Osteoblast (primary cell): ENCODE data around the gene CORO2B. TPM values are rescaled to one million over a fixed set of nuclear protein-coding genes. Genes with fewer than 3 reads are reported as not detected.

ENCODE experiments used
- DNase-seq: peaks from one replicate; pipeline ENCODE4 v3.0.0; 2011; ENCODE audit warnings: low spot score, mixed read lengths; ENCODE audit not compliant: insufficient read length; ENCODE audit errors: missing footprints
- H2AFZ ChIP-seq: 2 replicates; pipeline ENCODE4 v1.6.0; 2011; ENCODE audit warnings: mild to moderate bottlenecking, low read length
- H3K27ac ChIP-seq: 2 replicates; pipeline ENCODE4 v1.5.1; 2011; ENCODE audit warnings: mild to moderate bottlenecking, low read depth, low read length, moderate library complexity
- H3K27me3 ChIP-seq: 2 replicates; pipeline ENCODE4 v1.6.0; 2012; ENCODE audit warnings: mild to moderate bottlenecking, control low read depth, inconsistent platforms, low read length, moderate library complexity; ENCODE audit not compliant: insufficient read depth
- H3K36me3 ChIP-seq: 2 replicates; pipeline ENCODE4 v1.5.1; 2011; ENCODE audit warnings: mild to moderate bottlenecking, low read length, control low read depth, moderate library complexity; ENCODE audit not compliant: insufficient read depth
- H3K4me1 ChIP-seq: 2 replicates; pipeline ENCODE4 v1.5.1; 2011; ENCODE audit warnings: mild to moderate bottlenecking, low read length, control low read depth, moderate library complexity; ENCODE audit not compliant: insufficient read depth
- H3K4me2 ChIP-seq: 2 replicates; pipeline ENCODE4 v1.6.0; 2011; ENCODE audit warnings: mild to moderate bottlenecking, low read length; ENCODE audit not compliant: insufficient read depth
- H3K4me3 ChIP-seq: fragments of 200-600 bp; sonication (generic); 3 replicates; pipeline ENCODE4 v1.5.1; 2012; ENCODE audit warnings: mild to moderate bottlenecking, low read length, inconsistent platforms; ENCODE audit not compliant: insufficient read depth
- H3K79me2 ChIP-seq: 2 replicates; pipeline ENCODE4 v1.6.0; 2012; ENCODE audit warnings: mild to moderate bottlenecking, low read length, control low read depth, inconsistent platforms; ENCODE audit not compliant: insufficient read depth
- H3K9me3 ChIP-seq: 2 replicates; pipeline ENCODE4 v1.5.1; 2011; ENCODE audit warnings: low read depth, low read length, control low read depth
- H4K20me1 ChIP-seq: 2 replicates; pipeline ENCODE4 v1.6.0; 2012; ENCODE audit warnings: mild to moderate bottlenecking, low read length, control low read depth; ENCODE audit not compliant: insufficient read depth
- CTCF ChIP-seq: IDR thresholded peaks from 2 replicates; pipeline ENCODE4 v1.5.1; 2011; ENCODE audit warnings: mild to moderate bottlenecking, low read depth, low read length, moderate library complexity; ENCODE audit errors: extremely low read depth
- total RNA-seq: library from RNA; depleted of rRNA; stranded (reverse); fragments of >200 nt; gene quantifications from 2 replicates; pipeline ENCODE4 v1.2.3, GENCODE V29; 2012

The CORO2B gene
- total RNA-seq, 1 donor, result 10.5 TPM

GRCh38 chr15:68687136-68687735 lies 108.4 kb downstream of the CORO2B start:
- no peaks in the 10 kb centered on the region for H3K27me3 ChIP-seq
- H4K20me1 ChIP-seq, result no peaks in the 10 kb centered on the region
- no peaks in the 10 kb centered on the region for H3K79me2 ChIP-seq
- no peak overlapping the region for H3K27ac ChIP-seq
- no peaks in the 10 kb centered on the region for H3K9me3 ChIP-seq
- H3K4me3 ChIP-seq, result no peak overlapping the region
- no peak overlapping the region for H2AFZ ChIP-seq
- no peak for DNase-seq
- no peaks in the 10 kb centered on the region for H3K4me1 ChIP-seq
- TF ChIP-seq CTCF, result no peak
- no peaks in the 10 kb centered on the region for H3K36me3 ChIP-seq
- no peak overlapping the region for H3K4me2 ChIP-seq

- Histone ChIP-seq H2AFZ (no peak overlapping the region), H3K36me3 (no peaks in the 10 kb centered on the region), H3K9me3 (no peaks in the 10 kb centered on the region), H3K79me2 (no peaks in the 10 kb centered on the region), H3K4me3 (no peak overlapping the region), H3K4me2 (no peak overlapping the region), H3K27ac (no peak overlapping the region), H4K20me1 (no peaks in the 10 kb centered on the region), H3K4me1 (peaks cover 5% of the 10 kb centered on the region), H3K27me3 (no peaks in the 10 kb centered on the region)
- TF ChIP-seq CTCF, result no peak
- peak; percentile 35 for DNase-seq
Measured at GRCh38 chr15:68691705-68692104, 112.9 kb downstream of the CORO2B start.

- no peaks in the 10 kb centered on the region for H3K9me3 ChIP-seq
- TF ChIP-seq CTCF, result no peak
- no peaks in the 10 kb centered on the region for H3K79me2 ChIP-seq
- DNase-seq, result peak; percentile 51
- H3K4me3 ChIP-seq, result no peak overlapping the region
- no peak overlapping the region for H3K27ac ChIP-seq
- no peaks in the 10 kb centered on the region for H3K36me3 ChIP-seq
- no peaks in the 10 kb centered on the region for H3K27me3 ChIP-seq
- peaks cover 5% of the 10 kb centered on the region for H3K4me1 ChIP-seq
- H3K4me2 ChIP-seq, result no peak overlapping the region
- H4K20me1 ChIP-seq, result no peaks in the 10 kb centered on the region
- H2AFZ ChIP-seq, result no peak overlapping the region
Measured at GRCh38 chr15:68693071-68693470, 114.3 kb downstream of the CORO2B start.

- Histone ChIP-seq H3K4me3 (no peak overlapping the region), H3K79me2 (no peaks in the 10 kb centered on the region), H3K4me2 (no peak overlapping the region), H3K27me3 (no peaks in the 10 kb centered on the region), H2AFZ (no peak overlapping the region), H3K9me3 (no peaks in the 10 kb centered on the region), H4K20me1 (no peaks in the 10 kb centered on the region), H3K4me1 (peaks cover 5% of the 10 kb centered on the region), H3K36me3 (no peaks in the 10 kb centered on the region), H3K27ac (no peak overlapping the region)
- no peak for DNase-seq
- no peak for TF ChIP-seq CTCF
Measured at GRCh38 chr15:68694111-68694510, 115.3 kb downstream of the CORO2B start.
